CD14-positive monocyte (primary cell): ENCODE data around the gene ARHGEF18. TPM values are rescaled to one million over a fixed set of nuclear protein-coding genes. Genes with fewer than 3 reads are reported as not detected.

ENCODE experiments used
- DNase-seq, 3 donors: peaks; one replicate each; pipeline ENCODE4 v3.0.0-alpha.2; 2011 to 2022
- H2AFZ ChIP-seq: 2 replicates; pipeline ENCODE4 v1.6.0; 2012; ENCODE audit warnings: mild to moderate bottlenecking, low read depth, low read length, inconsistent platforms; ENCODE audit not compliant: insufficient read depth, poor library complexity, severe bottlenecking
- H3K27ac ChIP-seq, 2 donors: 1 replicate in 1 of 2; 2 replicates in 1 of 2; pipeline ENCODE4 v1.5.1; 2012 to 2013; ENCODE audit warnings: low read length in 2 of 2, control low read depth in 1 of 2, inconsistent platforms in 1 of 2, low read depth in 1 of 2, mild to moderate bottlenecking in 1 of 2
- H3K27me3 ChIP-seq, 2 donors: one replicate each; pipeline versions ENCODE4 v1.6.0 to v1.6.1; 2011 to 2013; ENCODE audit warnings: low read length in 2 of 2; ENCODE audit not compliant: control insufficient read depth in 2 of 2, insufficient read depth in 2 of 2
- H3K36me3 ChIP-seq, 2 donors: replicated peaks in 1 of 2; 1 replicate in 1 of 2; 2 replicates in 1 of 2; pipeline versions ENCODE4 v1.5.1 to v1.6.1; 2012 to 2013; ENCODE audit warnings: low read length in 2 of 2, control low read depth in 1 of 2, inconsistent platforms in 1 of 2, mild to moderate bottlenecking in 1 of 2; ENCODE audit not compliant: insufficient read depth in 2 of 2, control insufficient read depth in 1 of 2
- H3K4me1 ChIP-seq, 2 donors: 1 replicate in 1 of 2; 2 replicates in 1 of 2; pipeline versions ENCODE4 v1.5.1 to v1.6.1; 2012 to 2013; ENCODE audit warnings: low read length in 2 of 2, control low read depth in 1 of 2, inconsistent platforms in 1 of 2, mild to moderate bottlenecking in 1 of 2, moderate library complexity in 1 of 2; ENCODE audit not compliant: insufficient read depth in 2 of 2, control insufficient read depth in 1 of 2
- H3K4me2 ChIP-seq: replicated peaks from 2 replicates; pipeline ENCODE3; 2012; ENCODE audit warnings: low read length, moderate library complexity, mild to moderate bottlenecking; ENCODE audit not compliant: poor library complexity, severe bottlenecking; ENCODE audit errors: extremely low read depth
- H3K4me3 ChIP-seq, 3 experiments: fragments of 200-600 bp in 1 of 3; sonication (generic) in 1 of 3; replicated peaks in 1 of 3; 1 replicate in 2 of 3; 2 replicates in 1 of 3; pipeline ENCODE4 v1.5.1; 2011 to 2013; ENCODE audit warnings: low read length in 3 of 3, mild to moderate bottlenecking in 3 of 3, control low read depth in 2 of 3, low read depth in 2 of 3, inconsistent platforms in 1 of 3, moderate library complexity in 1 of 3
- H3K79me2 ChIP-seq: 2 replicates; pipeline ENCODE4 v1.6.0; 2012; ENCODE audit warnings: mild to moderate bottlenecking, control low read depth, inconsistent platforms, low read length, moderate library complexity; ENCODE audit not compliant: insufficient read depth
- H3K9ac ChIP-seq: 2 replicates; pipeline ENCODE4 v1.6.0; 2017; ENCODE audit warnings: low read length, mild to moderate bottlenecking; ENCODE audit not compliant: insufficient read depth, poor library complexity, severe bottlenecking
- H3K9me3 ChIP-seq, 2 donors: replicated peaks in 1 of 2; 1 replicate in 1 of 2; 2 replicates in 1 of 2; pipeline versions ENCODE4 v1.5.1 to v1.6.1; 2012 to 2013; ENCODE audit warnings: low read length in 2 of 2, control low read depth in 1 of 2; ENCODE audit not compliant: control insufficient read depth in 1 of 2, insufficient read depth in 1 of 2
- H4K20me1 ChIP-seq: 2 replicates; pipeline ENCODE4 v1.6.0; 2012; ENCODE audit warnings: mild to moderate bottlenecking, low read length, control low read depth, moderate library complexity; ENCODE audit not compliant: insufficient read depth
- H3K27ac Mint-ChIP-seq, 7 donors: one replicate each; pipeline ENCODE4 v1.8.0; 2020; ENCODE audit warnings: mild to moderate bottlenecking in 7 of 7, mixed read lengths in 7 of 7, moderate library complexity in 6 of 7, inconsistent platforms in 2 of 7
- H3K27me3 Mint-ChIP-seq, 3 donors: one replicate each; pipeline ENCODE4 v1.8.0; 2021 to 2022; ENCODE audit warnings: low read depth in 3 of 3, mild to moderate bottlenecking in 3 of 3, mixed read lengths in 3 of 3, moderate library complexity in 3 of 3, inconsistent platforms in 1 of 3
- H3K36me3 Mint-ChIP-seq, 2 donors: one replicate each; pipeline ENCODE4 v1.8.0; 2020; ENCODE audit warnings: mixed read lengths in 2 of 2, inconsistent platforms in 1 of 2, mild to moderate bottlenecking in 1 of 2
- H3K4me1 Mint-ChIP-seq: one replicate; pipeline ENCODE4 v1.8.0; 2020; ENCODE audit warnings: mild to moderate bottlenecking, mixed read lengths
- H3K4me3 Mint-ChIP-seq, 2 donors: one replicate each; pipeline ENCODE4 v1.8.0; 2020; ENCODE audit warnings: mild to moderate bottlenecking in 2 of 2, mixed read lengths in 2 of 2, moderate library complexity in 1 of 2
- H3K9me3 Mint-ChIP-seq, 7 donors: one replicate each; pipeline ENCODE4 v1.8.0; 2020 to 2022; ENCODE audit warnings: mixed read lengths in 7 of 7, mild to moderate bottlenecking in 6 of 7, moderate library complexity in 6 of 7, inconsistent platforms in 2 of 7
- CTCF ChIP-seq: fragments of 200-600 bp; IDR thresholded peaks from one replicate; pipeline ENCODE4 v1.8.0; 2022; ENCODE audit warnings: antibody characterized with exemption, mild to moderate bottlenecking
- WGBS: methylation state at CpG from one replicate; pipeline ENCODE4 v1.1.5; 2013; ENCODE audit warnings: missing lambda C conversion rate; ENCODE audit not compliant: insufficient coverage; 5-methylcytosine and 5-hydroxymethylcytosine counted together
- intact Hi-C, 2 donors: fragments of 100-400 bp; cut with micrococcal nuclease; formaldehyde crosslinking; loops; one replicate each; pipeline versions ENCODE4 v1.15.0 to v1.15.1; 2023
- polyA plus RNA-seq, 3 donors: library from polyadenylated mRNA; depleted of rRNA in 1 of 3; unstranded in 2 of 3; stranded (reverse) in 1 of 3; fragments of 300-500 nt in 2 of 3; fragments of >200 nt in 1 of 3; fragmentation: Illumina TruSeq in 2 of 3; gene quantifications; 1 replicate in 2 of 3; 2 replicates in 1 of 3; pipeline ENCODE4 v1.2.3, GENCODE V29; 2012 to 2021

Gene ARHGEF18
- polyA plus RNA-seq, 3 donors = 0.46 to 18.9 (median 0.87) TPM

GRCh38 chr19:7340959-7341837, 7.5 kb upstream of the ARHGEF18 start:
- Histone ChIP-seq H3K4me1 (peaks cover 73 to 90% of the 10 kb centered on the region in 2 donors), H3K4me2 (peak overlapping the region; percentile 12), H3K27me3 (no peaks in the 10 kb centered on the region), H2AFZ (peak overlapping the region; percentile 39), H3K4me3 (no peak overlapping the region), H3K79me2 (no peaks in the 10 kb centered on the region), H3K9me3 (no peaks in the 10 kb centered on the region), H3K9ac (no peak overlapping the region), H4K20me1 (no peaks in the 10 kb centered on the region), H3K27ac (no peak overlapping the region), H3K36me3 (no peaks in the 10 kb centered on the region)
- H3K27me3 Mint-ChIP-seq = peaks cover 2 to 25% (median 2%) of the 10 kb centered on the region in 3 donors
- peaks cover 82% of the 10 kb centered on the region for H3K4me1 Mint-ChIP-seq
- H3K4me3 Mint-ChIP-seq = peak overlapping the region; percentile 41 to 51
- peak; percentile 84 for TF ChIP-seq CTCF
- peaks cover 0 to 2% (median 0%) of the 10 kb centered on the region in 7 donors for H3K9me3 Mint-ChIP-seq
- H3K27ac Mint-ChIP-seq = peak overlapping the region in 4 of 7 donors; percentile 10 to 71 (median 38)
- 40% methylated on average over 15 of the region's 22 CpGs for WGBS
- intact Hi-C loops = loop anchor here (2.0 to 5.0 kb wide), 3 partner anchors 144 to 239 kb away; no protein-coding TSS in a partner anchor
- DNase-seq = peak; percentile 71 to 77 (median 73)
- H3K36me3 Mint-ChIP-seq = no peaks in the 10 kb centered on the region

- Histone ChIP-seq H3K79me2 (no peaks in the 10 kb centered on the region), H3K4me2 (no peak overlapping the region), H3K4me3 (no peak overlapping the region), H3K27ac (no peak overlapping the region), H2AFZ (no peak overlapping the region), H3K9ac (no peak overlapping the region), H3K27me3 (no peaks in the 10 kb centered on the region), H3K9me3 (no peaks in the 10 kb centered on the region), H3K36me3 (no peaks in the 10 kb centered on the region), H3K4me1 (peaks cover 63 to 89% of the 10 kb centered on the region in 2 donors), H4K20me1 (no peaks in the 10 kb centered on the region)
- 88% methylated on average over 2 of the region's 5 CpGs for WGBS
- peak overlapping the region in 1 of 7 donors; percentile 60 for H3K27ac Mint-ChIP-seq
- H3K4me3 Mint-ChIP-seq = no peak overlapping the region
- intact Hi-C loops = loop anchor here in 1 of 2 donors (2.0 to 5.0 kb wide), 3 partner anchors 145 to 240 kb away; no protein-coding TSS in a partner anchor
- H3K9me3 Mint-ChIP-seq = peaks cover 0 to 2% (median 0%) of the 10 kb centered on the region in 7 donors
- H3K27me3 Mint-ChIP-seq = peaks cover 2 to 21% (median 2%) of the 10 kb centered on the region in 3 donors
- no peak for TF ChIP-seq CTCF
- H3K36me3 Mint-ChIP-seq = no peaks in the 10 kb centered on the region
- DNase-seq = no peak
- peaks cover 79% of the 10 kb centered on the region for H3K4me1 Mint-ChIP-seq
These were observed 6.6 kb upstream of the ARHGEF18 start for GRCh38 chr19:7342143-7342542.
